Stimulated activated CD8-positive, alpha-beta memory T cell treated with anti-CD3 and anti-CD28 coated beads, Interleukin-15, amount 100 ng/mL, for 1 hour (primary cell): ENCODE measurements around the gene ADCY2.

ENCODE experiments used
- DNase-seq: peaks from one replicate; pipeline ENCODE4 v3.0.0-alpha.2; 2020; ENCODE audit warnings: low read depth

Gene ADCY2

GRCh38 chr5:7515284-7515914 lies 119.5 kb downstream of the ADCY2 start:
- no peak for DNase-seq

GRCh38 chr5:7516253-7516652 lies 120.3 kb downstream of the ADCY2 start:
- no peak for DNase-seq

GRCh38 chr5:7517006-7517405 lies 121.1 kb downstream of the ADCY2 start:
- no peak for DNase-seq

GRCh38 chr5:7518947-7519560 lies 123.1 kb downstream of the ADCY2 start:
- no peak for DNase-seq

GRCh38 chr5:7519564-7519963 lies 123.6 kb downstream of the ADCY2 start:
- DNase-seq: no peak

- DNase-seq: no peak
These were observed 133.9 kb downstream of the ADCY2 start for GRCh38 chr5:7529880-7530279.

- DNase-seq: no peak
These were observed 138.0 kb downstream of the ADCY2 start for GRCh38 chr5:7533941-7534340.

GRCh38 chr5:7534505-7534904 lies 138.6 kb downstream of the ADCY2 start:
- DNase-seq: no peak

GRCh38 chr5:7537573-7537972 lies 141.6 kb downstream of the ADCY2 start:
- no peak for DNase-seq

GRCh38 chr5:7539571-7539970 lies 143.6 kb downstream of the ADCY2 start:
- DNase-seq: no peak

- DNase-seq: no peak
These were observed 145.0 kb downstream of the ADCY2 start for GRCh38 chr5:7540736-7541485.

GRCh38 chr5:7541898-7542297 lies 146.0 kb downstream of the ADCY2 start:
- no peak for DNase-seq

GRCh38 chr5:7546555-7546954 lies 150.6 kb downstream of the ADCY2 start:
- no peak for DNase-seq

GRCh38 chr5:7548596-7548995 lies 152.7 kb downstream of the ADCY2 start:
- no peak for DNase-seq

GRCh38 chr5:7565559-7565958 lies 169.6 kb downstream of the ADCY2 start:
- no peak for DNase-seq

- DNase-seq: no peak
These were observed 180.2 kb downstream of the ADCY2 start for GRCh38 chr5:7576023-7576715.

GRCh38 chr5:7577381-7577780 lies 181.4 kb downstream of the ADCY2 start:
- DNase-seq: no peak

- DNase-seq: no peak
These were observed 182.1 kb downstream of the ADCY2 start for GRCh38 chr5:7578071-7578470.

- DNase-seq: no peak
These were observed 188.8 kb downstream of the ADCY2 start for GRCh38 chr5:7584749-7585148.

GRCh38 chr5:7585807-7586206 lies 189.9 kb downstream of the ADCY2 start:
- DNase-seq: no peak

GRCh38 chr5:7586480-7586879 lies 190.5 kb downstream of the ADCY2 start:
- no peak for DNase-seq

GRCh38 chr5:7589800-7590199 lies 193.9 kb downstream of the ADCY2 start:
- no peak for DNase-seq

GRCh38 chr5:7592910-7593309 lies 197.0 kb downstream of the ADCY2 start:
- DNase-seq: no peak
